SJSA1 (cell line): ENCODE results near the gene THRB. TPM values are rescaled to one million over a fixed set of nuclear protein-coding genes. Genes with fewer than 3 reads are reported as not detected.
"Not testable (repeated sequence)": the region's sequence is repeated elsewhere in the genome, so short reads cannot be mapped to it uniquely, and the experiment has no call there.

Experiments
- DNase-seq, 2 experiments: peaks; one replicate each; pipeline ENCODE4 v3.0.0-alpha.2; 2015 to 2020; ENCODE audit warnings: low spot score in 2 of 2, low read depth in 1 of 2
- H3K27ac ChIP-seq: fragments of 250-450 bp; sonication (Bioruptor Pico); 2 replicates; pipeline ENCODE4 v1.5.1; 2020; ENCODE audit warnings: mild to moderate bottlenecking, moderate library complexity
- H3K27me3 ChIP-seq: fragments of 250-450 bp; sonication (Bioruptor Pico); replicated peaks from 2 replicates; pipeline ENCODE4 v1.5.1; 2020; ENCODE audit warnings: mild to moderate bottlenecking, moderate library complexity
- H3K36me3 ChIP-seq: fragments of 250-450 bp; sonication (Bioruptor Pico); 2 replicates; pipeline ENCODE4 v1.5.1; 2020; ENCODE audit warnings: mild to moderate bottlenecking
- H3K4me1 ChIP-seq: fragments of 250-450 bp; sonication (Bioruptor Pico); replicated peaks from 2 replicates; pipeline ENCODE4 v1.6.1; 2021; ENCODE audit warnings: mild to moderate bottlenecking
- H3K4me3 ChIP-seq: fragments of 250-450 bp; sonication (Bioruptor Pico); 2 replicates; pipeline ENCODE4 v1.5.1; 2020; ENCODE audit warnings: mild to moderate bottlenecking
- H3K9me3 ChIP-seq: fragments of 250-450 bp; sonication (Bioruptor Pico); replicated peaks from 2 replicates; pipeline ENCODE4 v1.5.1; 2020; ENCODE audit warnings: mild to moderate bottlenecking
- total RNA-seq: library from RNA; depleted of rRNA; stranded (reverse); fragments of >200 nt; shearing (Covaris generic); gene quantifications from 2 replicates; pipeline ENCODE4 v1.2.3, GENCODE V29; 2014

Gene THRB
- total RNA-seq, 1 experiment from 2014 or later: 3.2 TPM

DNA sequence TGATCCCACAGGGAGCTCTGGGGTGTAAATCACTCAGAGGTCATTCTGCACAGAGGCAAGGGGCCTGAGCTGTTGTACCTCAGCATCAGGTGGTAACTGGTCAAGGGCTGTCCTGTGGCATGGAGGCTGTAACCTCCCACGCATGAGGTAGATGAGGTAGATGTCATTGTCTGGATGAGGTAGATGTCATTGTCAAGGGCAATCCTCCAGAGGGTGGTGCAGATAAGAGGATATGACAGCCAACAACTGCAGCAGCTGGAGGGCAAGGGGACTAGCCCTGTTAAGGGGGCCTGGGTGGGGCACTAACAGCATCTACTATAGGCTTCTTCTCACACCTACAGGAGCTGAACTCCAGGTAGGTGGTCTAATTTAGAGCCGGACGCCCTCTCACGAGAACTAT, 55.6 kb downstream of the THRB start:
- DNase-seq: no peak
- Histone ChIP-seq H3K4me1 (no peaks in the 10 kb centered on the region), H3K36me3 (no peaks in the 10 kb centered on the region)

DNA sequence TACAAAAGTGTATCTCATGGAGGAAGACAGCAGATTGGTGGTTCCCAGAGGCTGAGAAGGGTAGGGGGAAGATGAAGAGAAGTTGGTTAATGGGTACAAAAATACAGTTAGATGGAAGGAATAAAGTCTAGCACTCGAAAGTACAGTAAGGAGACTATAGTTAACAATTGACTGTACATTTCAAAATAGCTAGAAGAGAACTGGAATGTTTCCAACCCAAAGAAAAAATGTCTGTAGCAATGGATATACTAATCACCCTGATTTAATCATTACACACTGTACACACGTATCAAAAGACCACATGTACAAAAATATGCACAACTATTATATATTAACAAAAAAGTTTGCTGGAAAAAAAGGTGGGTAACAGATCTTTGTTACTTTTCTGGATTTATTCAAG, 57.3 kb downstream of the THRB start:
- H3K36me3 ChIP-seq: no peaks in the 10 kb centered on the region
- no peak overlapping the region for H3K4me3 ChIP-seq
- H3K4me1 ChIP-seq: no peaks in the 10 kb centered on the region
- H3K9me3 ChIP-seq: no peaks in the 10 kb centered on the region
- H3K27ac ChIP-seq: no peak overlapping the region
- no peak for DNase-seq
- H3K27me3 ChIP-seq: no peaks in the 10 kb centered on the region

More for the DNA sequence above, 55.6 kb downstream of the THRB start:
- H3K9me3 ChIP-seq: no peaks in the 10 kb centered on the region
- no peaks in the 10 kb centered on the region for H3K27me3 ChIP-seq
- H3K27ac ChIP-seq: no peak overlapping the region
- no peak overlapping the region for H3K4me3 ChIP-seq

DNA sequence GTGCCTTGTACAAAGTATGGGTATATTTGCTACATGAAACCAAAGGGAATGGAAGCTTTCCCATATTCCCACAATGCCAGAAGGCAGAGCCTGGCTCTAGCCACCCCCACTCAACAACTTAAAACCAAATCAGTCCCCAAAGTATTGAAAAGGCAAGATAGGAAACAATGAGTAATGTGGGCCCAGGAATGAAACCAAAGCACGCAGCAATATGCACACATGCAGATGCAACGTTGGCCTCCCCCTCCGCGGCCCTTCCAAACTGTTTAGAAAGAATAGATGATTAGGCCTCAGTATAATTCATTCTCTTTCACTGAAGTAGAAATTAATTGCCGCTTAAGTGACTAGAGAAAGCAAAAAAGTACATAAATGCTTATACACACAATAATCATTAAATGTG, 59.1 kb downstream of the THRB start:
- no peak for DNase-seq
- Histone ChIP-seq H3K4me1 (no peaks in the 10 kb centered on the region), H3K27me3 (no peaks in the 10 kb centered on the region), H3K27ac (no peak overlapping the region), H3K36me3 (no peaks in the 10 kb centered on the region), H3K9me3 (no peaks in the 10 kb centered on the region), H3K4me3 (no peak overlapping the region)

DNA sequence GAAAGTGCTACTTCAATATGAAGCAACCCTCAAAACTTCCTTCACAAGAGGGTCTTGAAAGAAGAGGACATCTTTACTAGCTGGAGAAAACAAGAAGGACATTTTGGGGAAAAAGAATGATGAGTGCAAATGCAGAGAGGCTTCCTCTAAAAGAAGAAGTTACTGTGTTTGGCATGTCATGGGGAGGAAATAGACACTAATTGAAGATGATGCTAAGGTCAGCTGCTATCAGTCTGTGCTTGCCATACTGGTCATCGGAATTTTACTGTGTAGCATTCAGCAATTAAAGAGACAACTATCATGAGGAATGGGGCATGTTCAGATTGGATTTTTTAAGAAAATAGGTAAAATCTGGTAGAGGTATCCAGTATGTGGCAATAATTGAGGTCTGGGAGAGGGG, 60.0 kb downstream of the THRB start:
- Histone ChIP-seq H3K4me1 (no peaks in the 10 kb centered on the region), H3K27ac (no peak overlapping the region), H3K4me3 (no peak overlapping the region), H3K36me3 (no peaks in the 10 kb centered on the region), H3K27me3 (no peaks in the 10 kb centered on the region), H3K9me3 (no peaks in the 10 kb centered on the region)
- no peak for DNase-seq

DNA sequence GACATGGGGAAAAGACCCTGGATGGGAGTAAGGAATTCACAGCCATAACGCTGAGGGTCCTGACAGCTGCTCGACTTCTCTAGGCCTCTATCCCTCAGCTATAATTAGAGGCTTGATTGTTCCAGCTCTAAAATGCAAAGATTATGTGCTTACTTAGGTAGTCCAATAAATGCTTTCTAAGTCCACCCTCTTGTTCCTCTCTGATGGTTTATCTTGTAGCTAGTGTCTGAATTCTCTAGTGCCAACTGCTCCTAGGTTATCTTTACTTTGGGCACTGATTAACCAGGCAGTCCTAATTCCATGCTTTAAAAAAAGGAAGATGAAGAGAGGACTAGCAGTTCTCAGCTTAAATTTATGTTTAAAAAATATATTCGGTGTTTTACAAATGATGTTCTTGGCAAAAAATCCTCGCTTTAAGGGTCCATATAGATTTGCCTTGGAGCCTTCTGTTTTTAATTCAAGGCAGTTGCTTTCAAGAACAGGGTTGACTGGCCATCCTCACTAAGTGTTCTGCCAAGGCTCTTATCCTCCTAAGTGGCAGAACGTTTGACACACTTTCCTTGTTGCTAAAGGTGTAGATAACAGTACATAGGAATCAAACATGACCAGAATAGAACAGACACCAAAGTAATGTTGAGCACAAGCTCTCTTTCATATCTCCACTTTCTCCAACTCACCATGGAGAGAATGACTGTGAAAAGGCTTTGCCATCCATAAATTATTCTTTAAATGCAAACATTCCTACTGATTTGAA, 60.6 kb downstream of the THRB start:
- Histone ChIP-seq H3K4me1 (no peaks in the 10 kb centered on the region), H3K36me3 (no peaks in the 10 kb centered on the region), H3K4me3 (no peak overlapping the region), H3K27ac (no peak overlapping the region), H3K27me3 (no peaks in the 10 kb centered on the region), H3K9me3 (no peaks in the 10 kb centered on the region)
- no peak for DNase-seq

DNA sequence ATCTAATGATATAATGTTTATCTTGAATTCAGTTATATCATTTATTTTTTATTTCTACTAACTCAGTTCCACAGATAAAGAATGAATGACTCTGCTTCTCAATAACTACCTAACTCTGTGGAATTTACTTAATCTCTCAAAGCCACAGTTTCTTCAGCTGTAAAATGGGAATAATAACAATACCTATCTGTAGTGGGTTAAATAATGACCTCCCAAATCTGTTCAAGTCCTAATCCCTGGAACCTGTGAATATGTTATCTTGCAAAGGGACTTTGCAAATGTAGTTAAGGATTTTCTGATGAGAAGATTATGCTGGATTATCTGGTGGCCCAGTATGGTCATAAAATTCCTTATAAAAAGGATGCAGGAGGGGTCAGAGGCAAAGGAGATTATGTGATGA, 61.7 kb downstream of the THRB start:
- no peaks in the 10 kb centered on the region for H3K9me3 ChIP-seq
- no peak overlapping the region for H3K27ac ChIP-seq
- no peaks in the 10 kb centered on the region for H3K36me3 ChIP-seq
- no peak overlapping the region for H3K4me3 ChIP-seq
- H3K4me1 ChIP-seq: no peaks in the 10 kb centered on the region
- no peak for DNase-seq
- H3K27me3 ChIP-seq: no peaks in the 10 kb centered on the region

DNA sequence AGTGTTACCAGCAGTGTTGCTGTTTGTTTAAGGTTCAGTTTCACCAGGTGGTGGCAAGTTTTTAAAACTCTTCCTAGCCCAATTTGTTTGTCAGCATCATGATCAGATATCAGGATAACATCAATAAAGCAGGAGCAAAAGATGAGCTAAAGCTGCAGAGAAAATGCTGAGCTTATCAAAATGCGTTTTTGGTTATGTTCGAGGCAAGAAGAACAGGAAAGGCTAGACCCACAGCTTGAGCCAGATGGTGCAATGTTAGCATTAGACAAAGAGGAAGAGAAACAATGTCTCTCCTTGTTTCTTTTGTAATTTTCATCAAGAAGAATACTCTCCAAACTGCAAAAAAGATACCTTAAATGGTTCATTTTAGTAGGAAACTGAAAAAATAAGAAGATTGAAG, 66.2 kb downstream of the THRB start:
- no peak overlapping the region for H3K4me3 ChIP-seq
- no peak overlapping the region for H3K27ac ChIP-seq
- no peak for DNase-seq
- H3K36me3 ChIP-seq: no peaks in the 10 kb centered on the region
- H3K4me1 ChIP-seq: no peaks in the 10 kb centered on the region
- no peaks in the 10 kb centered on the region for H3K9me3 ChIP-seq
- no peaks in the 10 kb centered on the region for H3K27me3 ChIP-seq

DNA sequence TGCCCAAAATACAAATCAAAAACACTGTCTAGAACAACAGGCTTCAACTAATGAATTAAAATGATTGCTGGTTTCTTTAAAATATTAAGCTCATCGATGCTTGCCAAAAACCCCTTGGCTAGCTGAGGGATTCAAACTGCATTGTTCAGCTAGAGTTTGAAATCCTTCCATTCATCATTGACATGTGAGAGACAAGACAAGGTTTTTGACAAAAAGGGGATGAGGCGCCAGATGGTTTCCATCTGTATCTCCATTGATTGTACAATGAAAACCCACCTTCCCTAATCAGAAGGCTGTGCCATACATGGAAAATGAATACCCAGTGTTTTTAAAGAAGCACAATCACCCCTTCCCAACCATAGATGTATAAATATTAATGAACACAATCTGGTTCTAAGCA, 67.8 kb downstream of the THRB start:
- H3K36me3 ChIP-seq: no peaks in the 10 kb centered on the region
- no peak overlapping the region for H3K4me3 ChIP-seq
- no peak overlapping the region for H3K27ac ChIP-seq
- no peaks in the 10 kb centered on the region for H3K9me3 ChIP-seq
- no peak for DNase-seq
- no peaks in the 10 kb centered on the region for H3K4me1 ChIP-seq
- no peaks in the 10 kb centered on the region for H3K27me3 ChIP-seq

DNA sequence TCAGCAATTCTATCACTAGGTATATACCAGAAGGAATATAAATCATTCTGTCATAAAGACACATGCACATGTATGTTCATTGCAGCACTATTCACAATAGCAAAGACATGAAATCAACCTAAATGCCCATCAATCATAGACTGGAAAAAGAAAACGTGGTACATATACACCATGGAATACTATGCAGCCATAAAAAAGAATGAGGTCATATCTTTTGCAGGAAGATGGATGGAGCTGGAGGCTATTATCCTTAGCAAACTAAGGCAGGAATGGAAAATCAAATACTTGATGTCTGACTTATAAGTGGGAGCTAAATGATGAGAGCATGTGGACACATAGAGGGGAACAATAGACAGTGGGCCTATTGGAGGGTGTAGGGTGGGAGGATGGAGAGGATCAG, 73.8 kb downstream of the THRB start:
- not testable (repeated sequence) for DNase-seq, H3K4me3 ChIP-seq, H3K9me3 ChIP-seq, H3K4me1 ChIP-seq, H3K36me3 ChIP-seq, H3K27me3 ChIP-seq, H3K27ac ChIP-seq

DNA sequence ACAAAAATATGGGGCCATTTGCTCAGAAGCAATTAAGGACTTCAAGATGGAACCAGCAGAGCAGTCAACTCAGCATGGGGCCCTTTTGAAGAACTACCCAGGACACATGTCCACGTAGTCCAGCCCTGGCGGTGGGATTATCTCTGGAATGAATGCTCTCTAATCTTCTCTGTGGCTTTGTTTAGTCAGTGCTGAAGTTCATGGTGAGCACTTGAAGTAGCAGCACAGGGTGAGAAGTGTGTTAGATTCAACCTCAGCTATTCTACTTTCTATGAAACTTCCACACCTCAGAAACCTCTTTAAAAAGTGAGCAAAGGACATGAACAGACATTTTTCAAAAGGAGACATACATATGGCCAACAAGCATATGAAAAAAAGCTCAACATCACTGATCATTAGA, 74.4 kb downstream of the THRB start:
- no peaks in the 10 kb centered on the region for H3K36me3 ChIP-seq
- H3K9me3 ChIP-seq: no peaks in the 10 kb centered on the region
- no peaks in the 10 kb centered on the region for H3K4me1 ChIP-seq
- DNase-seq: no peak
- no peaks in the 10 kb centered on the region for H3K27me3 ChIP-seq
- H3K27ac ChIP-seq: no peak overlapping the region
- no peak overlapping the region for H3K4me3 ChIP-seq

DNA sequence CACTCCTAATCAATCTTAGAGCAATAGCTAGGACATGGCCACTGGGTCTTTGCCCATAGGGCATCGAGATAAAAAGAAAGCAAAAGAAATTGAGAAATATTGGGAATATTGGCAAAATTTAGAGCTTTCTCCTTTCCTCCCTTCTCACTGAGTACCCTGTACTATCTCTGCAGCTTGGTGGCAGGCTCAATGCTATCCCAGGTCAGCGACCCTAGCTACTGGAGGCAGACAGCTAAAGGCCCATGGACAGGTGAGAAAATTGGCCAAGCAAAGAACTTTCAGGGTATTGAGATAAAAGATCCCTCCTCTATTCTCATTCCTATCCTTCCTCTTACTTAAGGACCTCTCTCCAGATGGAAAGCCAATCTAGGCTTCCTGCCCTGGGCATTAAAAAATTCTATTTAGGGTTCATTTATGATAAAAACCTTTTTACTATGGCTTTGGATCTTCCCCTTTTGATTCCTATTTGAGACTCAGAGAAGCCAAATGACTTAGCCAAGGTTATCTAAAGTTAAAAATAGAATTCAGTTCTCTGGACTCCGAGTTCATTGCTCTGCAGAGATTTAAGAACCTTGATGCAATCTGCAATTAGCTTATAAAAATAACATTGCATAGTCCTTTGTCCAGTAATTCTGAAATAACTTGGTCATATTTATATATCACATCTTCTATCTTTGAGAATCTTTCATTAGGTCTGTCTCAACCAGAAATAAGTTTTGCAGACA, 75.4 kb downstream of the THRB start:
- no peak for DNase-seq
- Histone ChIP-seq H3K36me3 (no peaks in the 10 kb centered on the region), H3K4me1 (no peaks in the 10 kb centered on the region), H3K27me3 (no peaks in the 10 kb centered on the region), H3K9me3 (no peaks in the 10 kb centered on the region), H3K27ac (no peak overlapping the region), H3K4me3 (no peak overlapping the region)

DNA sequence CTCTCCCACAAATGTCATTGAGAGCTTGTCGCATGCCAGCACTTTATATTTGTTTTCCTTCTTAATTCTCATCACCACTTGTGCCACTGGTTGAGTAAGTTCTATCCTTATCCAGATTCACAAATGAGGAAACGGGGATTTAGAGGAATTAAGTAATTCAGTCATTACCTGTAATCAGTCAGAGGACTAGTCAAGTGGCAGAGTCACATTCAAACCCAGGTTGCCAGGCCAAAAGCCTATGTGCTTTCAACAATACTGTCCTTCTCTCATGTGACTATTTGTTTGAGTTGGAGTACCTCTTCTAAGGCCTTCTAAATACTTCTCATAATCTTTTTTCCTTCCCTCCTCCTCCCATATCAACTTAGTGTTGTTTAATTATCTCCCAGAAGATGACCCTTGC, 76.9 kb downstream of the THRB start:
- H3K27ac ChIP-seq: no peak overlapping the region

DNA sequence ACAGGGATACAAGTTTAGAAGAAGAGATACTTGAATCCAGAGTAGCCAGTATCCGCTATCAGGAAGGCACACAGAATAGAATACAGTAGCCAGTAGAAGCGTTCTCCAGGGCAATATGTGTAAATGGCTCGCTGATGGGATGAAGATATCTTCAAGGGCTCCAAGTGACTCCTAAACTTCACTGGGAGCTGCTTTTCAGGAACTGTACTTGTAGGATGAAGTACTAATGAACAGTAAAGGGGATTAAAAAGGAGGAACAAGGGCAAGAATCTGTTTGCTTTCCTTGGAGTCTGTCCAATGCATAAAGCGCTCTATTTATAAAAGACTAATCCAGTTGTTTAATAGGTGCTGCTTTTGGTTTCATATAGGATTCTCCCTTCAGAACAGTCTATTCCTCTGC, 78.4 kb downstream of the THRB start:
- Histone ChIP-seq H3K4me3 (no peak overlapping the region), H3K4me1 (no peaks in the 10 kb centered on the region), H3K36me3 (no peaks in the 10 kb centered on the region), H3K27ac (no peak overlapping the region), H3K27me3 (no peaks in the 10 kb centered on the region), H3K9me3 (no peaks in the 10 kb centered on the region)
- peak in 1 of 2 experiments; percentile 1 for DNase-seq

More for the DNA sequence above, 76.9 kb downstream of the THRB start:
- DNase-seq: no peak
- Histone ChIP-seq H3K9me3 (no peaks in the 10 kb centered on the region), H3K4me3 (no peak overlapping the region), H3K36me3 (no peaks in the 10 kb centered on the region), H3K4me1 (no peaks in the 10 kb centered on the region), H3K27me3 (no peaks in the 10 kb centered on the region)

DNA sequence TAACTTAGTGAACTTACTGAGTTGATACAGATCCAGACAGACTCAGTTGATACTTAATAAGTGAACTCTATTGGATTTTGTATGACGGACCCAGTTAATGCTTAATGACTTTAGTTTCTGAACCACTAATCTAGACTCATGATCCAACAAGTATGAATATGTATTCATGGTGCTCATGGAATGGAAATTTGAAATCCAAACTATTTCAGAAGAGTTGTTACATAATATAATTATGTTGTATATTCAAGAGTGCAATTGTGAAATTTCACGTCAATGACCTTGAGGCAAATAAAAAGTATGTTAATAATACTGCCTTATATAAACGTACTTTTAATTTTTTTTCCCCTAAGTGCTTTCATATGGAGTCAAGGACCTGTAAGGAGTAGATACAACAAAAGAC, 78.8 kb downstream of the THRB start:
- Histone ChIP-seq H3K9me3 (no peaks in the 10 kb centered on the region), H3K36me3 (no peaks in the 10 kb centered on the region)
- DNase-seq: no peak

More for the DNA sequence above, 78.8 kb downstream of the THRB start:
- Histone ChIP-seq H3K27me3 (no peaks in the 10 kb centered on the region), H3K4me1 (no peaks in the 10 kb centered on the region), H3K4me3 (no peak overlapping the region), H3K27ac (no peak overlapping the region)
